Muscle of arm (tissue), 12 donors: Measurements from ENCODE around the gene CNOT2. TPM values are rescaled to one million over a fixed set of nuclear protein-coding genes. Genes with fewer than 3 reads are reported as not detected.

ENCODE experiments used
- polyA plus RNA-seq, 12 donors: library from polyadenylated mRNA; unstranded; fragments of 120-200 nt; gene quantifications; one replicate each; pipeline ENCODE4 v1.2.1, GENCODE V29; 2013; ENCODE audit not compliant: insufficient read length in 12 of 12

CNOT2 gene
- polyA plus RNA-seq, 12 donors: 59.0 to 417 (median 84.6) TPM

Other genes starting within 250 kb of the CNOT2 start
- 10 to 100 TPM in 10 of 12 donors, 1 to 10 TPM in 1, not detected in 1; 7.1 to 19.1 (median 14.7) TPM for gene KCNMB4, start 122.9 kb downstream of the CNOT2 start, polyA plus RNA-seq